Skeletal muscle tissue (tissue), 4 donors: ENCODE measurements around the gene KCNH6. TPM values are rescaled to one million over a fixed set of nuclear protein-coding genes. Genes with fewer than 3 reads are reported as not detected.

Source experiments
- H3K27ac ChIP-seq: one replicate; pipeline ENCODE4 v1.7.0; 2013; ENCODE audit warnings: mild to moderate bottlenecking, low read depth, low read length, inconsistent platforms
- H3K27me3 ChIP-seq, 3 donors: one replicate each; pipeline ENCODE4 v1.7.0; 2013; ENCODE audit warnings: low read length in 3 of 3; ENCODE audit not compliant: control insufficient read depth in 3 of 3, insufficient read depth in 3 of 3
- H3K36me3 ChIP-seq, 3 donors: one replicate each; pipeline ENCODE4 v1.7.0; 2013; ENCODE audit warnings: low read length in 3 of 3; ENCODE audit not compliant: control insufficient read depth in 3 of 3, insufficient read depth in 3 of 3
- H3K4me1 ChIP-seq, 3 donors: one replicate each; pipeline ENCODE4 v1.7.0; 2013; ENCODE audit warnings: low read length in 3 of 3, mild to moderate bottlenecking in 3 of 3; ENCODE audit not compliant: control insufficient read depth in 3 of 3, insufficient read depth in 3 of 3
- H3K4me3 ChIP-seq, 3 donors: one replicate each; pipeline ENCODE4 v1.7.0; 2013; ENCODE audit warnings: low read length in 3 of 3
- H3K9ac ChIP-seq, 3 donors: one replicate each; pipeline ENCODE4 v1.7.0; 2013; ENCODE audit warnings: low read length in 3 of 3, mild to moderate bottlenecking in 3 of 3, moderate library complexity in 2 of 3, low read depth in 1 of 3
- H3K9me3 ChIP-seq, 3 donors: one replicate each; pipeline ENCODE4 v1.7.0; 2013; ENCODE audit warnings: low read length in 3 of 3; ENCODE audit not compliant: control insufficient read depth in 3 of 3
- total RNA-seq: library from RNA; depleted of rRNA; stranded (reverse); fragments of >200 nt; gene quantifications from one replicate; pipeline ENCODE4 v1.2.3, GENCODE V29; 2014
- donor health status: Osteomylitis.

Gene KCNH6
- total RNA-seq, 1 donor from 2014 or later, result not detected

- H3K27ac ChIP-seq, result no peak overlapping the region
These were observed 5.2 kb upstream of the KCNH6 start for GRCh38 chr17:63517825-63518534.

GRCh38 chr17:63519116-63519881 lies 3.9 kb upstream of the KCNH6 start:
- Histone ChIP-seq H3K27me3 (peaks cover 10 to 19% (median 18%) of the 10 kb centered on the region in 3 donors), H3K4me1 (no peaks in the 10 kb centered on the region), H3K9ac (no peak overlapping the region)

More at GRCh38 chr17:63517825-63518534, 5.2 kb upstream of the KCNH6 start:
- no peaks in the 10 kb centered on the region for H3K36me3 ChIP-seq
- H3K4me3 ChIP-seq, result no peak overlapping the region
- no peak overlapping the region for H3K9ac ChIP-seq
- peaks cover 0 to 13% (median 9%) of the 10 kb centered on the region in 3 donors for H3K27me3 ChIP-seq
- no peaks in the 10 kb centered on the region for H3K9me3 ChIP-seq
- no peaks in the 10 kb centered on the region for H3K4me1 ChIP-seq

GRCh38 chr17:63519972-63520882 lies 2.9 kb upstream of the KCNH6 start:
- H3K36me3 ChIP-seq, result no peaks in the 10 kb centered on the region
- H3K4me3 ChIP-seq, result no peak overlapping the region
- H3K27me3 ChIP-seq, result peaks cover 15 to 24% (median 17%) of the 10 kb centered on the region in 3 donors
- H3K9me3 ChIP-seq, result no peaks in the 10 kb centered on the region
- H3K4me1 ChIP-seq, result no peaks in the 10 kb centered on the region
- no peak overlapping the region for H3K9ac ChIP-seq
- no peak overlapping the region for H3K27ac ChIP-seq

More at GRCh38 chr17:63519116-63519881, 3.9 kb upstream of the KCNH6 start:
- Histone ChIP-seq H3K9me3 (no peaks in the 10 kb centered on the region), H3K27ac (no peak overlapping the region), H3K36me3 (no peaks in the 10 kb centered on the region), H3K4me3 (no peak overlapping the region)

- Histone ChIP-seq H3K4me3 (no peak overlapping the region), H3K9ac (no peak overlapping the region), H3K4me1 (no peaks in the 10 kb centered on the region), H3K9me3 (no peaks in the 10 kb centered on the region), H3K27me3 (peaks cover 15 to 38% (median 25%) of the 10 kb centered on the region in 3 donors), H3K27ac (no peak overlapping the region), H3K36me3 (no peaks in the 10 kb centered on the region)
These were observed 893 bp downstream of the KCNH6 start for GRCh38 chr17:63524051-63524450.

- Histone ChIP-seq H3K27ac (no peak overlapping the region), H3K9me3 (no peaks in the 10 kb centered on the region), H3K27me3 (peaks cover 15 to 37% (median 25%) of the 10 kb centered on the region in 3 donors), H3K36me3 (no peaks in the 10 kb centered on the region), H3K9ac (no peak overlapping the region), H3K4me3 (no peak overlapping the region), H3K4me1 (no peaks in the 10 kb centered on the region)
These were observed 2.2 kb downstream of the KCNH6 start for GRCh38 chr17:63525190-63525946.

- H3K27ac ChIP-seq, result no peak overlapping the region
- H3K4me1 ChIP-seq, result no peaks in the 10 kb centered on the region
- no peaks in the 10 kb centered on the region for H3K9me3 ChIP-seq
- no peak overlapping the region for H3K4me3 ChIP-seq
- no peaks in the 10 kb centered on the region for H3K36me3 ChIP-seq
- peaks cover 15 to 29% (median 25%) of the 10 kb centered on the region in 3 donors for H3K27me3 ChIP-seq
- H3K9ac ChIP-seq, result no peak overlapping the region
These were observed 3.7 kb downstream of the KCNH6 start for GRCh38 chr17:63526861-63527260.

- Histone ChIP-seq H3K9me3 (no peaks in the 10 kb centered on the region), H3K36me3 (no peaks in the 10 kb centered on the region), H3K4me3 (no peak overlapping the region), H3K27ac (no peak overlapping the region), H3K4me1 (no peaks in the 10 kb centered on the region), H3K27me3 (peaks cover 15 to 29% (median 25%) of the 10 kb centered on the region in 3 donors), H3K9ac (no peak overlapping the region)
These were observed 5.0 kb downstream of the KCNH6 start for GRCh38 chr17:63528183-63528582.

GRCh38 chr17:63529711-63530556 lies 6.8 kb downstream of the KCNH6 start:
- Histone ChIP-seq H3K27me3 (peaks cover 9 to 17% (median 14%) of the 10 kb centered on the region in 3 donors), H3K9ac (no peak overlapping the region), H3K27ac (no peak overlapping the region)

More at GRCh38 chr17:63529711-63530556, 6.8 kb downstream of the KCNH6 start:
- Histone ChIP-seq H3K4me1 (no peaks in the 10 kb centered on the region), H3K4me3 (no peak overlapping the region), H3K36me3 (no peaks in the 10 kb centered on the region), H3K9me3 (no peaks in the 10 kb centered on the region)
